ENCODE results near the gene ATG7. TPM values are rescaled to one million over a fixed set of nuclear protein-coding genes. Genes with fewer than 3 reads are reported as not detected.

The ATG7 gene
- total and polyA plus RNA-seq, 12 donors: 9.1 to 118 (median 40.0) TPM

GRCh38 chr3:11476735-11477144 is 204.5 kb downstream of the ATG7 start:
- Histone ChIP-seq H3K9me3 (replicated peaks in 1 of 3) (no peaks in the 10 kb centered on the region), H3K4me3 (no peak overlapping the region), H3K4me1 (replicated peaks in 1 of 2) (peaks cover 4 to 6% of the 10 kb centered on the region in 2 donors), H3K36me3 (replicated peaks in 1 of 2) (no peaks in the 10 kb centered on the region), H3K27me3 (no peaks in the 10 kb centered on the region), H3K27ac (no peak overlapping the region)
- WGBS, 4 donors: 72 to 88% (median 77%) methylated on average over 1 of the region's 1 CpG
- DNase-seq: no peak
- intact Hi-C loops (cut with DNase I): no loop called here
- TF ChIP-seq POLR2A (IDR thresholded peaks at IDR 0.05): no peak
- TF ChIP-seq CTCF (IDR thresholded peaks at IDR 0.05): no peak

- no peaks in the 10 kb centered on the region for H3K36me3 ChIP-seq (replicated peaks in 1 of 2)
- DNase-seq: no peak
- peaks cover 4 to 6% of the 10 kb centered on the region in 2 donors for H3K4me1 ChIP-seq (replicated peaks in 1 of 2)
- WGBS, 4 donors: 76 to 88% (median 84%) methylated on average over 3 of the region's 3 CpGs
- H3K27ac ChIP-seq: no peak overlapping the region
- no peaks in the 10 kb centered on the region for H3K27me3 ChIP-seq
- no peaks in the 10 kb centered on the region for H3K9me3 ChIP-seq (replicated peaks in 1 of 3)
- intact Hi-C loops (cut with DNase I): no loop called here
- H3K4me3 ChIP-seq: no peak overlapping the region
- no peak for TF ChIP-seq CTCF (IDR thresholded peaks at IDR 0.05)
- no peak for TF ChIP-seq POLR2A (IDR thresholded peaks at IDR 0.05)
These were observed 205.3 kb downstream of the ATG7 start for GRCh38 chr3:11477407-11477911.

- TF ChIP-seq POLR2A (IDR thresholded peaks at IDR 0.05) (no peak), CTCF (IDR thresholded peaks at IDR 0.05) (no peak)
- intact Hi-C loops (cut with DNase I): no loop called here
- 64 to 77% (median 73%) methylated on average over 2 of the region's 2 CpGs for WGBS, 4 donors
These were observed 206.0 kb downstream of the ATG7 start for GRCh38 chr3:11478167-11478566.

GRCh38 chr3:11479221-11479620 is 207.0 kb downstream of the ATG7 start:
- H3K4me1 ChIP-seq (replicated peaks in 1 of 2): peaks cover 4 to 6% of the 10 kb centered on the region in 2 donors
- no peaks in the 10 kb centered on the region for H3K27me3 ChIP-seq
- 91 to 98% (median 95%) methylated on average over 3 of the region's 3 CpGs for WGBS, 4 donors
- no peak for DNase-seq
- intact Hi-C loops (cut with DNase I): no loop called here
- no peaks in the 10 kb centered on the region for H3K9me3 ChIP-seq (replicated peaks in 1 of 3)
- TF ChIP-seq CTCF (IDR thresholded peaks at IDR 0.05) (no peak), POLR2A (IDR thresholded peaks at IDR 0.05) (no peak)
- no peak overlapping the region for H3K4me3 ChIP-seq
- no peak overlapping the region for H3K27ac ChIP-seq
- no peaks in the 10 kb centered on the region for H3K36me3 ChIP-seq (replicated peaks in 1 of 2)

More at GRCh38 chr3:11478167-11478566, 206.0 kb downstream of the ATG7 start:
- H3K4me3 ChIP-seq: no peak overlapping the region
- no peaks in the 10 kb centered on the region for H3K9me3 ChIP-seq (replicated peaks in 1 of 3)
- DNase-seq: no peak
- peaks cover 4 to 6% of the 10 kb centered on the region in 2 donors for H3K4me1 ChIP-seq (replicated peaks in 1 of 2)
- peak overlapping the region in 1 of 5 donors; percentile 36 for H3K27ac ChIP-seq
- H3K27me3 ChIP-seq: no peaks in the 10 kb centered on the region
- no peaks in the 10 kb centered on the region for H3K36me3 ChIP-seq (replicated peaks in 1 of 2)
